HL-60 (cell line): Measurements from ENCODE around the gene WDR59.

Experiments used
- DNase-seq, 2 experiments: peaks; one replicate each; pipeline ENCODE4 v3.0.0-alpha.2; 2010 to 2020; ENCODE audit warnings: low read depth in 1 of 2, low spot score in 1 of 2
- H3K27ac ChIP-seq: fragments of 250-450 bp; sonication (Bioruptor Pico); replicated peaks from 2 replicates; pipeline ENCODE4 v1.5.1; 2020; ENCODE audit warnings: mild to moderate bottlenecking, moderate library complexity
- H3K27me3 ChIP-seq: fragments of 250-450 bp; sonication (Bioruptor Pico); 2 replicates; pipeline ENCODE4 v1.5.1; 2021; ENCODE audit warnings: mild to moderate bottlenecking, moderate library complexity; ENCODE audit not compliant: insufficient read depth, poor library complexity, severe bottlenecking
- H3K4me3 ChIP-seq: replicated peaks from 2 replicates; pipeline ENCODE4 v1.5.1; 2011; ENCODE audit warnings: mild to moderate bottlenecking, control low read depth, low read length; ENCODE audit not compliant: insufficient read depth
- CTCF ChIP-seq: IDR thresholded peaks from one replicate; pipeline ENCODE4 v1.5.1; 2011; ENCODE audit warnings: low read length, control low read depth, inconsistent platforms; ENCODE audit not compliant: insufficient read depth
- GABPA ChIP-seq: IDR thresholded peaks from 2 replicates; pipeline ENCODE4 v1.6.1; 2012; ENCODE audit warnings: low read depth
- POLR2AphosphoS5 ChIP-seq: IDR thresholded peaks from 2 replicates; pipeline ENCODE4 v1.6.1; 2012; ENCODE audit warnings: low read depth
- REST ChIP-seq: IDR thresholded peaks from 2 replicates; pipeline ENCODE4 v1.6.1; 2012; ENCODE audit warnings: low read depth; ENCODE audit not compliant: insufficient replicate concordance
- SPI1 ChIP-seq: IDR thresholded peaks from 2 replicates; pipeline ENCODE4 v1.6.1; 2012; ENCODE audit warnings: low read depth, mild to moderate bottlenecking, borderline replicate concordance

The WDR59 gene

GRCh38 chr16:74877706-74878105, 107.2 kb downstream of the WDR59 start:
- no peak overlapping the region for H3K4me3 ChIP-seq
- no peaks in the 10 kb centered on the region for H3K27me3 ChIP-seq
- TF ChIP-seq REST (no peak), SPI1 (no peak), CTCF (no peak), GABPA (no peak), POLR2AphosphoS5 (no peak)
- DNase-seq, result no peak
- no peak overlapping the region for H3K27ac ChIP-seq

DNA sequence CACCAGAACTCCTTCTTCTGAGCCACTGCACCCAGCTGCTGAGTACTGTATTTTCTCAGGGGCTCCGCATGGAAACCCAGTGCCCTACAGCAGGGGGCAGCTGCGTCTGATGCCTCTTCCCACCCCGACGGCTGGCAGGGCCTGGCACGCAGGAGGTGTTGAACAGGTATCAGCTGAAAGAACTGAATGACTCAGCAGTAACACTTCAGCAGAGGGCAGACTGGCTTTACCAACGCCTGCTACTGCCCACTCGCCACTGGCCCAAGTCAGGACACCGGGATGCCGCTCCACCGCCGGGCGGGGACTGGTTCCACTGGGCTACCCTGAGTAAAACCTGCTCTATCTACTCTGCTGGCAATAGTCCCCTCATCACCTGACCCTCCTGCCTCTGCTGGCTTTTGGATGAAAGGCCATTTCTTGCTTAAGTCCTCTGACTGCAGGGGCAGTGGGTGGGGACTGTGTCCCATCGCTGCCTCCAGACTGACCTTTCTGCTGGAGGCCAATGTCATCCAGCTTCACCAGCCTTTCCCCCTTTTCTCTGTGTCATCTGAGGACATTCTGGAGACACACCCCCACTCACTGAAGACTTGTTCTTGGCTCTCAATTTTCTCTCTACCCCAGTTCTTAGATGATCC, 109.9 kb downstream of the WDR59 start:
- TF ChIP-seq REST (no peak), CTCF (no peak), SPI1 (no peak), GABPA (no peak), POLR2AphosphoS5 (no peak)
- Histone ChIP-seq H3K4me3 (no peak overlapping the region), H3K27me3 (no peaks in the 10 kb centered on the region), H3K27ac (no peak overlapping the region)
- no peak for DNase-seq

GRCh38 chr16:74874123-74874522, 110.8 kb downstream of the WDR59 start:
- Histone ChIP-seq H3K27me3 (no peaks in the 10 kb centered on the region), H3K27ac (no peak overlapping the region), H3K4me3 (no peak overlapping the region)
- no peak for TF ChIP-seq CTCF
- no peak for DNase-seq

DNA sequence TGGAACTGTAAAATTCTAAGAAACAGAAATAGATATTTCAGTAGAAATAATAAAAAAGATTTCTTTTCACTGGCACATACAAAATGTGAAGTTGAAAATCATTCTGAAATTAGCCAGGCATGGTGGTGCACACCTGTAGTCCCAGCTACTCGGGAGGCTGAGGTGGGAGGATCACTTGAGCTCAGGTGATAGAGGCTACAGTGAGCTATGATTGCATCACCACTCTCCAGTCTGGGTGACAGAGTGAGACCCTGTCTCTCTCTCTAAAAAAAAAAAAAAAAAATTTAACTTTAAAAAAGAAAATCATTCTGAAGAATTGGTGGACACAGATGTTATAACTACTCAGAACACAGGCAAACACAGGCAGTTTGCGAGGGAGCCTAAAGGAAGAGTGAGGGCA, 112.6 kb downstream of the WDR59 start:
- TF ChIP-seq REST (no peak), GABPA (no peak), CTCF (no peak), SPI1 (no peak), POLR2AphosphoS5 (no peak)
- no peak for DNase-seq
- Histone ChIP-seq H3K27ac (no peak overlapping the region), H3K27me3 (no peaks in the 10 kb centered on the region), H3K4me3 (no peak overlapping the region)
